HL-60 (cell line): ENCODE data around the gene MSI2.

ENCODE experiments used
- DNase-seq, 2 experiments: peaks; one replicate each; pipeline ENCODE4 v3.0.0-alpha.2; 2010 to 2020; ENCODE audit warnings: low read depth in 1 of 2, low spot score in 1 of 2
- H3K27ac ChIP-seq: fragments of 250-450 bp; sonication (Bioruptor Pico); replicated peaks from 2 replicates; pipeline ENCODE4 v1.5.1; 2020; ENCODE audit warnings: mild to moderate bottlenecking, moderate library complexity
- H3K27me3 ChIP-seq: fragments of 250-450 bp; sonication (Bioruptor Pico); 2 replicates; pipeline ENCODE4 v1.5.1; 2021; ENCODE audit warnings: mild to moderate bottlenecking, moderate library complexity; ENCODE audit not compliant: insufficient read depth, poor library complexity, severe bottlenecking
- H3K4me3 ChIP-seq: replicated peaks from 2 replicates; pipeline ENCODE4 v1.5.1; 2011; ENCODE audit warnings: mild to moderate bottlenecking, control low read depth, low read length; ENCODE audit not compliant: insufficient read depth
- GABPA ChIP-seq: IDR thresholded peaks from 2 replicates; pipeline ENCODE4 v1.6.1; 2012; ENCODE audit warnings: low read depth
- POLR2AphosphoS5 ChIP-seq: IDR thresholded peaks from 2 replicates; pipeline ENCODE4 v1.6.1; 2012; ENCODE audit warnings: low read depth
- SPI1 ChIP-seq: IDR thresholded peaks from 2 replicates; pipeline ENCODE4 v1.6.1; 2012; ENCODE audit warnings: low read depth, mild to moderate bottlenecking, borderline replicate concordance
- TF ChIP-seq, protein P1 (sequence below): IDR thresholded peaks from one replicate; pipeline ENCODE4 v1.5.1; 2011; ENCODE audit warnings: low read length, control low read depth, inconsistent platforms; ENCODE audit not compliant: insufficient read depth
- TF ChIP-seq, protein P2 (sequence below): IDR thresholded peaks from 2 replicates; pipeline ENCODE4 v1.6.1; 2012; ENCODE audit warnings: low read depth; ENCODE audit not compliant: insufficient replicate concordance

Gene MSI2

DNA sequence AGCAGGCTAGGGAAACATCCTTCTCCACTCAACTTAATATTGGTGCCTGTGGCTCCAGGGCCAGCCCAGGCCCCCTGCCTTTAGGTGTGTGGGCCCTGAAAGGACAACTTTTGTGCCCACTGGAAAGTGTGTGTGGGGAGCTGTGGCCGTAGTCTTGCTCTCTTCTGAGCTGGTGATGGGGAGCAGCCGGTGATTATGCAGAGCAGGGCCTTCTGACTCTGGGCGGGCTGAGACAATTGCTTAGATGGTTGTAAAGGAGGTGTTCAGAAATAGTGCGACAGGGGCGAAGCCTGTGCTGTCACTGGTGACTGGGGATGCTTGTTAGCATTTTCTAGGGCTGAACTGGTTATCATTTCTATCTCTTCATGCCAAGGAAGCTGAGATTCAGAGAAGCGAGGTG, 62.6 kb downstream of the MSI2 start:
- Histone ChIP-seq H3K4me3 (no peak overlapping the region), H3K27me3 (no peaks in the 10 kb centered on the region), H3K27ac (no peak overlapping the region)
- no peak for DNase-seq
- TF ChIP-seq SPI1 (no peak), POLR2AphosphoS5 (no peak), GABPA (no peak)
- TF ChIP-seq, protein P1, sequence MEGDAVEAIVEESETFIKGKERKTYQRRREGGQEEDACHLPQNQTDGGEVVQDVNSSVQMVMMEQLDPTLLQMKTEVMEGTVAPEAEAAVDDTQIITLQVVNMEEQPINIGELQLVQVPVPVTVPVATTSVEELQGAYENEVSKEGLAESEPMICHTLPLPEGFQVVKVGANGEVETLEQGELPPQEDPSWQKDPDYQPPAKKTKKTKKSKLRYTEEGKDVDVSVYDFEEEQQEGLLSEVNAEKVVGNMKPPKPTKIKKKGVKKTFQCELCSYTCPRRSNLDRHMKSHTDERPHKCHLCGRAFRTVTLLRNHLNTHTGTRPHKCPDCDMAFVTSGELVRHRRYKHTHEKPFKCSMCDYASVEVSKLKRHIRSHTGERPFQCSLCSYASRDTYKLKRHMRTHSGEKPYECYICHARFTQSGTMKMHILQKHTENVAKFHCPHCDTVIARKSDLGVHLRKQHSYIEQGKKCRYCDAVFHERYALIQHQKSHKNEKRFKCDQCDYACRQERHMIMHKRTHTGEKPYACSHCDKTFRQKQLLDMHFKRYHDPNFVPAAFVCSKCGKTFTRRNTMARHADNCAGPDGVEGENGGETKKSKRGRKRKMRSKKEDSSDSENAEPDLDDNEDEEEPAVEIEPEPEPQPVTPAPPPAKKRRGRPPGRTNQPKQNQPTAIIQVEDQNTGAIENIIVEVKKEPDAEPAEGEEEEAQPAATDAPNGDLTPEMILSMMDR: no peak
- TF ChIP-seq, protein P2, sequence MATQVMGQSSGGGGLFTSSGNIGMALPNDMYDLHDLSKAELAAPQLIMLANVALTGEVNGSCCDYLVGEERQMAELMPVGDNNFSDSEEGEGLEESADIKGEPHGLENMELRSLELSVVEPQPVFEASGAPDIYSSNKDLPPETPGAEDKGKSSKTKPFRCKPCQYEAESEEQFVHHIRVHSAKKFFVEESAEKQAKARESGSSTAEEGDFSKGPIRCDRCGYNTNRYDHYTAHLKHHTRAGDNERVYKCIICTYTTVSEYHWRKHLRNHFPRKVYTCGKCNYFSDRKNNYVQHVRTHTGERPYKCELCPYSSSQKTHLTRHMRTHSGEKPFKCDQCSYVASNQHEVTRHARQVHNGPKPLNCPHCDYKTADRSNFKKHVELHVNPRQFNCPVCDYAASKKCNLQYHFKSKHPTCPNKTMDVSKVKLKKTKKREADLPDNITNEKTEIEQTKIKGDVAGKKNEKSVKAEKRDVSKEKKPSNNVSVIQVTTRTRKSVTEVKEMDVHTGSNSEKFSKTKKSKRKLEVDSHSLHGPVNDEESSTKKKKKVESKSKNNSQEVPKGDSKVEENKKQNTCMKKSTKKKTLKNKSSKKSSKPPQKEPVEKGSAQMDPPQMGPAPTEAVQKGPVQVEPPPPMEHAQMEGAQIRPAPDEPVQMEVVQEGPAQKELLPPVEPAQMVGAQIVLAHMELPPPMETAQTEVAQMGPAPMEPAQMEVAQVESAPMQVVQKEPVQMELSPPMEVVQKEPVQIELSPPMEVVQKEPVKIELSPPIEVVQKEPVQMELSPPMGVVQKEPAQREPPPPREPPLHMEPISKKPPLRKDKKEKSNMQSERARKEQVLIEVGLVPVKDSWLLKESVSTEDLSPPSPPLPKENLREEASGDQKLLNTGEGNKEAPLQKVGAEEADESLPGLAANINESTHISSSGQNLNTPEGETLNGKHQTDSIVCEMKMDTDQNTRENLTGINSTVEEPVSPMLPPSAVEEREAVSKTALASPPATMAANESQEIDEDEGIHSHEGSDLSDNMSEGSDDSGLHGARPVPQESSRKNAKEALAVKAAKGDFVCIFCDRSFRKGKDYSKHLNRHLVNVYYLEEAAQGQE: no peak

DNA sequence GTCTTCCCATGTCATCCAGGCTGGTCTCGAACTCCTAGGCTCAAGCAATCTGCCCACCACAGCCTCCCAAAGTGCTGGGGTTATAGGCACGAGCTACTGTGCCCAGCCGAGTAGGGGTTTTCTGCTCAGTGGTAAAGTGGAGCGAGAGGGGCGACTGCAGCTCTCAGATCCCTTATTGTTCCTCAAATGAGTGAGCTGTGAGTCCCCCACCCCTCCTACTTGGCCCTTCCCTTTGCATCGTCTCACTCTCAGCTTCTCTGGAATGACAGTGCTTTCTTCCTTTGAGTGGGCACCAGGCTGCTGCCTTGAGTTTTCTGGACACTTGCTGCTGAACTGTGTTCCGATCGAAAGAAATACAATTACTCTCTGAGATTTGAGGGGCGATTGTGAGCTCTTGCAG, 63.5 kb downstream of the MSI2 start:
- TF ChIP-seq POLR2AphosphoS5 (no peak), SPI1 (no peak), GABPA (no peak)
- TF ChIP-seq, protein P1: no peak
- TF ChIP-seq, protein P2: no peak
- H3K27ac ChIP-seq: no peak overlapping the region
- H3K27me3 ChIP-seq: no peaks in the 10 kb centered on the region
- no peak overlapping the region for H3K4me3 ChIP-seq
- no peak for DNase-seq

DNA sequence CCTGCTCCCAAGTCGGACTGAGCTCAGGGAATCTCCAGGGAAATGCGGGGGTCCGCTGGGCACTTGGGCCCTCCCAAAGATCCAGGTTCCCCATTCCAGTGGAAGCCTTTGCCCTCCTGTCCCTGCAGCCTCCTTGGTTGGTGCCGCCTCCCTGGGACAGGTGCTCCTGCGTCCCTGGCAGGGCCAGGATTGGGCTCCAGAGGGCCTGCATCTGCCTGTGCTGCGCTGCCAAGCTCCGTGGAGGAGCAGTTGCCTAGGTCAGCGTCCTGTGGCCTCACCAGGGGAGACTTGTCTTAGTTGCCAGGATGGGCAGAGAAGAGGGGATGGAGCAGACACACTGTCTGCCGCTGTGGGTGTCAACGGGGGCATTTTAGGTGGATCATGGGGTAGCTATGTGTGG, 67.1 kb downstream of the MSI2 start:
- Histone ChIP-seq H3K27me3 (no peaks in the 10 kb centered on the region), H3K27ac (no peak overlapping the region), H3K4me3 (no peak overlapping the region)
- no peak for DNase-seq
- TF ChIP-seq SPI1 (no peak), GABPA (no peak), POLR2AphosphoS5 (no peak)
- TF ChIP-seq, protein P1: no peak
- TF ChIP-seq, protein P2: no peak
